K562 (cell line): Measurements from ENCODE around the gene CPA2. TPM values are rescaled to one million over a fixed set of nuclear protein-coding genes. Genes with fewer than 3 reads are reported as not detected.

Experiments used
- ATAC-seq: fragments of 200-7000 bp; cut with Tn5 transposase; 3 replicates; pipeline ENCODE4 v1.9.1; 2020; ENCODE audit warnings: moderate library complexity
- BruUV-seq: library from RNA; stranded (reverse); fragments of 400-500 nt; replicated peaks from 2 replicates; lab custom pipeline; 2021; lab: Mats Ljungman, UMichigan
- CTCF ChIA-PET: fragments of 300-600 bp; formaldehyde crosslinking; extraction: SDS; loops from one replicate; lab custom pipeline; 2021; ENCODE audit warnings: low intra/inter-chr PET ratio; lab: Yijun Ruan, JAX
- POLR2A ChIA-PET: fragments of 300-600, 350-650 bp; sonication (Branson Sonifier 250); formaldehyde crosslinking; extraction: SDS; loops from one replicate; lab custom pipeline; 2021; ENCODE audit warnings: antibody characterized with exemption, inconsistent platforms; lab: Yijun Ruan, JAX
- DNase-seq, 4 experiments: peaks; one replicate each; pipeline versions ENCODE4 v3.0.0 to v3.0.0-alpha.2; 2011 to 2018; ENCODE audit warnings: low spot score in 3 of 4, mixed read lengths in 3 of 4; ENCODE audit errors: extremely low read depth in 1 of 4
- FAIRE-seq: peaks from 2 replicates; lab custom pipeline; 2011; peaks lifted over from hg19 to GRCh38; lab: Jason Lieb, UNC
- H2AFZ ChIP-seq: 2 replicates; pipeline ENCODE4 v1.6.0; 2011; ENCODE audit warnings: low read depth, low read length, control low read depth, inconsistent platforms
- H3K27ac ChIP-seq: fragments of 200-600 bp; 3 replicates; pipeline ENCODE4 v1.8.0; 2011; ENCODE audit warnings: low read depth, mild to moderate bottlenecking, control low read depth, inconsistent platforms, low read length, moderate library complexity, mixed read lengths; ENCODE audit errors: extremely low read depth
- H3K27me3 ChIP-seq, 2 experiments: fragments of 300-600 bp in 1 of 2; 2 replicates in 1 of 2; 3 replicates in 1 of 2; pipeline versions ENCODE4 v1.6.0 to v1.8.0; 2011; ENCODE audit warnings: inconsistent platforms in 2 of 2, low read length in 2 of 2, mild to moderate bottlenecking in 1 of 2, mixed read lengths in 1 of 2, moderate library complexity in 1 of 2; ENCODE audit not compliant: control insufficient read depth in 2 of 2, insufficient read depth in 2 of 2
- H3K36me3 ChIP-seq: fragments of 300-600 bp; 3 replicates; pipeline ENCODE4 v1.8.0; 2011; ENCODE audit warnings: mild to moderate bottlenecking, low read length, inconsistent platforms; ENCODE audit not compliant: control insufficient read depth, insufficient read depth
- H3K4me1 ChIP-seq, 2 experiments: fragments of 200-600 bp in 1 of 2; replicated peaks in 1 of 2; 2 replicates in 1 of 2; 3 replicates in 1 of 2; pipeline versions ENCODE4 v1.5.1 to v1.8.0; 2011; ENCODE audit warnings: inconsistent platforms in 2 of 2, low read length in 2 of 2, mild to moderate bottlenecking in 1 of 2, mixed read lengths in 1 of 2, moderate library complexity in 1 of 2; ENCODE audit not compliant: control insufficient read depth in 2 of 2, insufficient read depth in 2 of 2
- H3K4me2 ChIP-seq: 2 replicates; pipeline ENCODE4 v1.6.1; 2011; ENCODE audit warnings: low read length, control low read depth, inconsistent platforms, mixed read lengths; ENCODE audit not compliant: insufficient read depth
- H3K4me3 ChIP-seq: fragments of 200-600 bp; sonication (generic), shearing (Covaris generic); 2 replicates; pipeline ENCODE4 v1.5.1; 2016; ENCODE audit warnings: control low read depth, inconsistent platforms
- H3K79me2 ChIP-seq: fragments of 200-600 bp; 3 replicates; pipeline ENCODE4 v1.8.0; 2011; ENCODE audit warnings: low read length, inconsistent platforms; ENCODE audit not compliant: control insufficient read depth, insufficient read depth
- H3K9ac ChIP-seq, 2 experiments: 2 replicates each; pipeline versions ENCODE4 v1.6.0 to v1.6.1; 2011; ENCODE audit warnings: low read depth in 2 of 2, low read length in 2 of 2, control low read depth in 1 of 2, inconsistent platforms in 1 of 2, mild to moderate bottlenecking in 1 of 2, mixed read lengths in 1 of 2; ENCODE audit not compliant: insufficient read depth in 1 of 2
- H3K9me1 ChIP-seq: one replicate; pipeline ENCODE4 v1.6.0; 2011; ENCODE audit warnings: inconsistent platforms, mild to moderate bottlenecking, low read length, moderate library complexity; ENCODE audit not compliant: control insufficient read depth, insufficient read depth
- H3K9me3 ChIP-seq: replicated peaks from 2 replicates; pipeline ENCODE4 v1.5.1; 2011; ENCODE audit warnings: low read depth, low read length, inconsistent platforms; ENCODE audit not compliant: control insufficient read depth, insufficient read depth
- H4K20me1 ChIP-seq: replicated peaks from 2 replicates; pipeline ENCODE4 v1.6.1; 2011; ENCODE audit warnings: low read length, inconsistent platforms, mixed read lengths; ENCODE audit not compliant: control insufficient read depth, insufficient read depth
- CUX1 ChIP-seq: fragments of 200-800 bp; sonication (Bioruptor generic); IDR thresholded peaks from 2 replicates; pipeline ENCODE4 v1.6.1; 2016; ENCODE audit warnings: missing genetic modification characterization, missing compliant biosample characterization
- EHMT2 ChIP-seq: fragments of 450-650 bp; IDR thresholded peaks from 2 replicates; pipeline ENCODE4 v1.6.1; 2018; ENCODE audit warnings: antibody characterized with exemption
- FIP1L1 ChIP-seq: fragments of 200-400 bp; formaldehyde crosslinking; IDR thresholded peaks from 2 replicates; pipeline ENCODE4 v1.6.1; 2018; ENCODE audit warnings: mild to moderate bottlenecking, low read depth, low read length; ENCODE audit not compliant: poor library complexity, severe bottlenecking
- GABPA ChIP-seq: fragments of 200-800 bp; sonication (Bioruptor generic); conservative IDR thresholded peaks from 2 replicates; pipeline ENCODE4 v1.6.1; 2016; ENCODE audit warnings: low read depth, missing genetic modification characterization, missing compliant biosample characterization
- GATAD2A ChIP-seq: fragments of 450-650 bp; IDR thresholded peaks from 2 replicates; pipeline ENCODE4 v1.6.1; 2017
- LARP7 ChIP-seq: fragments of 450-650 bp; IDR thresholded peaks from 2 replicates; pipeline ENCODE4 v1.6.1; 2016
- MTF1 ChIP-seq: fragments of 250-450 bp; sonication (Bioruptor Pico); IDR thresholded peaks from 2 replicates; pipeline ENCODE4 v1.9.0; 2021; ENCODE audit warnings: moderate library complexity, mild to moderate bottlenecking, inconsistent platforms, borderline replicate concordance
- NFE2L1 ChIP-seq: fragments of 450-650 bp; IDR thresholded peaks from 2 replicates; pipeline ENCODE4 v1.6.1; 2016; ENCODE audit warnings: missing genetic modification characterization, low read depth, mild to moderate bottlenecking, missing compliant biosample characterization, moderate library complexity, borderline replicate concordance
- POLR2G ChIP-seq: fragments of 200-400 bp; formaldehyde crosslinking; IDR thresholded peaks from 2 replicates; pipeline ENCODE4 v1.6.1; 2017; ENCODE audit warnings: low read depth, mild to moderate bottlenecking, antibody characterized with exemption, low read length, moderate library complexity
- ZKSCAN3 ChIP-seq: fragments of 250-450 bp; sonication (Bioruptor Pico); IDR thresholded peaks from 2 replicates; pipeline ENCODE4 v1.4.0; 2020
- WGBS: fragments of 100-300 bp; shearing (Covaris generic); methylation state at CpG from one replicate; pipeline ENCODE4 v1.1.6; 2016; ENCODE audit warnings: low coverage, mixed read lengths; ENCODE audit not compliant: insufficient coverage; ENCODE audit errors: missing lambda C conversion rate; 5-methylcytosine and 5-hydroxymethylcytosine counted together
- in situ Hi-C: fragments of 300-500 bp; cut with MboI; formaldehyde crosslinking; loops from 4 replicates; pipeline ENCODE4 v1.15.0; 2018; ENCODE audit warnings: inconsistent platforms, mixed read lengths
- intact Hi-C: fragments of 100-400 bp; cut with micrococcal nuclease; formaldehyde crosslinking; loops from 2 replicates; pipeline ENCODE4 v1.14.2; 2022
- polyA plus RNA-seq, 8 experiments: library from polyadenylated mRNA; depleted of rRNA in 4 of 8; stranded (reverse) in 5 of 8; unstranded in 3 of 8; fragments of >200 nt; fragmentation: Nextera tagmentation in 2 of 8; fragmentation: Illumina TruSeq in 1 of 8; extraction: Ambion mirVana in 2 of 8; extraction: Trizol in 1 of 8; gene quantifications; 2 replicates each; pipeline versions ENCODE4 v1.2.1 to v1.2.3, GENCODE V29; 2011 to 2014; ENCODE audit warnings: inconsistent platforms in 1 of 8, missing spikeins in 1 of 8
- total RNA-seq, 7 experiments: library from RNA; depleted of rRNA in 6 of 7; stranded (reverse); fragments of >200 nt in 6 of 7; fragmentation: Illumina TruSeq in 2 of 7; extraction: Trizol in 2 of 7; gene quantifications; 2 replicates each; pipeline versions ENCODE4 v1.2.1 to v1.2.3, GENCODE V29; 2011 to 2021; ENCODE audit warnings: low replicate concordance in 1 of 7

The CPA2 gene
- total and polyA plus RNA-seq, 9 of the 15 experiments (the other 6 are each of a cell fraction or from before 2014, with no cell fraction given), result 0.04 to 0.84 (median 0.09) TPM; not detected in 4

GRCh38 chr7:130303551-130303950, 36.9 kb downstream of the CPA2 start:
- H3K27me3 ChIP-seq, result peaks cover 76 to 82% of the 10 kb centered on the region in 2 experiments
- DNase-seq (no peak), ATAC-seq (no peak), FAIRE-seq (no peak)
- H3K4me1 ChIP-seq, result peaks cover 0 to 2% of the 10 kb centered on the region in 2 experiments; a peak in 1 of 5 replicates
- TF ChIP-seq MTF1 (no peak), POLR2G (no peak), GABPA (no peak), GATAD2A (no peak), FIP1L1 (no peak), LARP7 (no peak), CUX1 (no peak), ZKSCAN3 (CRISPR knock-in tag) (no peak), NFE2L1 (no peak), EHMT2 (no peak)
- WGBS, result 2% methylated on average over 5 of the region's 5 CpGs
- no TSS peak for BruUV-seq
- no peak overlapping the region for H3K4me3 ChIP-seq
- no peak overlapping the region for H3K4me2 ChIP-seq
- no peak overlapping the region for H3K27ac ChIP-seq
- no peak overlapping the region for H2AFZ ChIP-seq
- no peak overlapping the region for H3K9ac ChIP-seq
- no peaks in the 10 kb centered on the region for H3K36me3 ChIP-seq
- no peaks in the 10 kb centered on the region for H3K9me3 ChIP-seq
- H4K20me1 ChIP-seq, result no peaks in the 10 kb centered on the region
- no peaks in the 10 kb centered on the region for H3K79me2 ChIP-seq
- no peaks in the 10 kb centered on the region for H3K9me1 ChIP-seq
- CTCF ChIA-PET, result no interaction called here
- intact Hi-C loops (no loop called here), in situ Hi-C loops (no loop called here)
- POLR2A ChIA-PET, result interaction anchor here (0.6 kb wide), 1 partner anchor 318 kb away, joined by 3 read pairs; no protein-coding TSS in a partner anchor
